ENCODE data around the gene KIAA0753.

- no peak for TF ChIP-seq ZNF699 (CRISPR knock-in tag; IDR thresholded peaks at IDR 0.05; ENCODE audit: insufficient replicate concordance)
- no peak for TF ChIP-seq FOXM1 (IDR thresholded peaks at IDR 0.05; ENCODE audit: low read depth)
- TF ChIP-seq FOXM1 (CRISPR knock-in tag; IDR thresholded peaks at IDR 0.05; ENCODE audit: low read depth), result no peak
- TF ChIP-seq ZNF592 (IDR thresholded peaks at IDR 0.05), result no peak
- TF ChIP-seq POLR2AphosphoS5 (IDR thresholded peaks at IDR 0.05; ENCODE audit: control insufficient read depth, insufficient read depth, low read depth, low read length), result no peak
- no peak for TF ChIP-seq POLR2A (conservative IDR thresholded peaks at IDR 0.05)
- no peak for TF ChIP-seq NBN (IDR thresholded peaks at IDR 0.05; ENCODE audit: low read depth)
- no peak for TF ChIP-seq CBX5 (IDR thresholded peaks at IDR 0.05; ENCODE audit: borderline replicate concordance, low read depth)
- TF ChIP-seq BRF1 (IDR thresholded peaks at IDR 0.05; ENCODE audit: borderline replicate concordance, extremely low read depth, insufficient read length), result no peak
- no peak for TF ChIP-seq TBP (optimal IDR thresholded peaks at IDR 0.05; ENCODE audit: low read depth, low read length)
- TF ChIP-seq PCBP1 (IDR thresholded peaks at IDR 0.05; ENCODE audit: low read depth, low read length, poor library complexity, severe bottlenecking), result no peak
- no peak for TF ChIP-seq ZNF785 (CRISPR knock-in tag; IDR thresholded peaks at IDR 0.05)
Observed at GRCh38 chr17:6532441-6532885, 108.0 kb downstream of the KIAA0753 start.

Measured in K562 (cell line).